GM19043 (cell line): ENCODE data around the gene PRADC1.
A peak's percentile ranks its signal among the peaks of the same experiment; 100 is the strongest.

Experiments
- ATAC-seq: cut with Tn5 transposase; IDR thresholded peaks from one replicate; pipeline ENCODE4 v1.9.1; 2021; ENCODE audit warnings: low read depth; ENCODE audit not compliant: unreplicated experiment

PRADC1 gene

DNA sequence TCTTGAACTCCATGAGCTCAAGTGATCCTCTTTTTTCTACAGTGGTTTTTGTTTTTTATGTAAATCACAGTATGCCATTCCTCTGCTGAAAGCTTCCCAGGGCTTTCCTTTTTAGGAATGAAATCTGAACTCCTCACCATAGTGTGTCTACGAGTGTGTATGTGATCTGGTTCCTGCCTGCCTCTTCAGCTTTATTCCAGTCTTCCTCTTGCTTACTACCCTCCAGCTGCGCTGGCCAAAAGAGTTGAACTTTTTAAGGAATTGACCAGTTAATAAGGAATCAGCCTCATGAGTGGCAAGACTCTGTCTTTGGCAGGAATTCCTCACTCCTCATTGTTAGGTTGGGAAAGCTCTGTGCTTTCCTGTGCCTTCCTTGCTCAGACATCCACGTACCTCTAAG is 5.1 kb upstream of the PRADC1 start:
- ATAC-seq, result no peak

DNA sequence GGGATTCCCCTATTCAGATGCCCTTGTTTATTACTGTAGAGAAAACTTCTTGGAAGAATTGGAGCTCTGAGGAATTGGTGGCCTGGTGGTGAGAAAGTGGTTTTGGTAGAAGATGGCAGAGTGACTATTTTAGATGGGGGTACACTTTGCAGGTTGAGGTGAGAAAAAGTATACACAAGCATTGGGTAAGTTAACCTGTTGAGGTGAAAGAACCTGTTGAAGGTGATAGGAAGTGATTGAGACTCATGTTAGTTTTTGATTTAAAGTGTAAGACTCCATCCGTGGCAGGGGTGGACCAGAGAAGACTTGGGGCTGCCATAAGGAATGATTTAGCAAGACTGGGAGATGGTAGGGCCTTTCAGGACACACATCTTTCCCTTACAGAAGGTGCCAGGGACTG is 4.1 kb upstream of the PRADC1 start:
- no peak for ATAC-seq

DNA sequence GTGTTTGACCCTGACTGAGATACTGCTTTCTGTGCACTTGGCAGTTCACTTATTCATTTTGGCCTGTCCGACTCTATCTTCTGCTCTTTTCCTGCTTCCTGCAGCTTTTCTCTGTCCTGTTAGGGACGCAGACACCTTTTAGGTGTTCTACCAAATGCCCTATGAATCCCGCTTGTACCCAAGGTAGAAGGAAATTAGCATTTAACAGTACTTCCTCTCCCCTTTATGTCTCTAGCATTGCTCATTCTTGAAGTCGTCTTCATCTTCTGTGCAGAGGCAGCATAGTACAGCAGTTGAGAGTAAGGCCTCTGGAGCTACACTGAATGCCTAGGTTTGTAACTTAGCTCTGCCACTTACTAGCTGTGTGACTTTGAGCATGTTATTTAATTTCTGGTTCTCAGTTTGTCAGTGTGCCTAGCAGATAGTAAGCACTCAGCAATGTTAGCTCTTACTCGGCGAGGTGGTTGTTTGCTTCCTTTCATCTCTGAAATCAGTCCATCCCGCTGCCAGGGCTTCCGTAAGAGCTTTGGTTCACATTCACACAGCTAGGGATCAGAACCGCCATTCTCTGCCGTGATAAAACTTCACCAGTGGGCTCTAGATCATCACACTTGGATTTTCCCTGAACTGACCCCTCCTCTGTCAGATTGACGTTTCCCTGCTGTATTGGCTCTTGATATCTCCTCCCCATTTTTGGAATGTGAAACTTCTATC is 2.4 kb upstream of the PRADC1 start:
- ATAC-seq, result no peak

DNA sequence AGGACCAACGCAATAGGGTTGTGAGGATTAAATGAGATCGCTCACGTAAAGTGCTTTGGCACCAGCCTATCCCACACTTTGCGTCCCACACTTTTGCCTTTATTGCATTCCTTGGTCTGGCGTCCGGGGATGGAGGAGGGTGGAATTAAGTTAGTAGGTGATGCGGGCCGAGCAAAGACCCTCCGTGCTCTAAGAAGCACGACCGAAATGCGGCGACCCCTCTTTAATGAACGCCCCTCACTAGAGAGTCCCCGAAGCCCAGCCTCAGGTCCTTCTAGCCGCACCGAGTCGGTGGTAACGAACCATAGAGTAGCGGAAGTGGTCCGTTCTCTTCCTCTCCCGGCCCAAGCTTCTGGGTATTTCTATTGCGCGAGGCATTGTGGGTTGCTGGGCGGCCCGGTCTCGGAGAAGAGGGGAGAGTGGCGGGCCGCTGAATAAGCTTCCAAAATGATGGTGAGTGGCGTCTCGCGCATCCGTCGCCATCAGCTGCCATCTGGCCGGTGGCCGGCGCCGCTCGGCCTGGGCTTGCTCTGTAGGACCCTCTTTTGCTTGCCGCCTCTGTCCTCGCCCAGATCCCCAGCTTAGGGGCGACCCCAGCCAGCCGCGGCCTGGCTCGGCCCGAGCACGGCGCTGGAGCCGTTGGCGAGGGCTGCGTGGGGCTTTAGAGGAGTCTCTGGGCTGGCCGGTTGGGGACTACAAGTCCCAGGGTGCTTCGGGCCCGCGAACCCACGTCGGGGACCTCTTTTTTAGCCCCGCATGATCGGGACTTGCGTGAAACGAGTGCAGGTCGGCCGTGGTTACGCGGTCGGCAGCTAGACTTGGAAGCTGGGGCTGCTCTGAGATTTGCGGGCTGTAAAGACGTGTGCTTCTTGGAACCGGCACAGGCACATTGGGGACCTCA is 1.1 kb upstream of the PRADC1 start, which contains the start of gene CCT7:
CCT7 (plus strand) TSS at position 377 of the 901 bp plus-strand sequence; CDS start at position 448, 71 bp downstream.
- ATAC-seq, result peak; percentile 47

DNA sequence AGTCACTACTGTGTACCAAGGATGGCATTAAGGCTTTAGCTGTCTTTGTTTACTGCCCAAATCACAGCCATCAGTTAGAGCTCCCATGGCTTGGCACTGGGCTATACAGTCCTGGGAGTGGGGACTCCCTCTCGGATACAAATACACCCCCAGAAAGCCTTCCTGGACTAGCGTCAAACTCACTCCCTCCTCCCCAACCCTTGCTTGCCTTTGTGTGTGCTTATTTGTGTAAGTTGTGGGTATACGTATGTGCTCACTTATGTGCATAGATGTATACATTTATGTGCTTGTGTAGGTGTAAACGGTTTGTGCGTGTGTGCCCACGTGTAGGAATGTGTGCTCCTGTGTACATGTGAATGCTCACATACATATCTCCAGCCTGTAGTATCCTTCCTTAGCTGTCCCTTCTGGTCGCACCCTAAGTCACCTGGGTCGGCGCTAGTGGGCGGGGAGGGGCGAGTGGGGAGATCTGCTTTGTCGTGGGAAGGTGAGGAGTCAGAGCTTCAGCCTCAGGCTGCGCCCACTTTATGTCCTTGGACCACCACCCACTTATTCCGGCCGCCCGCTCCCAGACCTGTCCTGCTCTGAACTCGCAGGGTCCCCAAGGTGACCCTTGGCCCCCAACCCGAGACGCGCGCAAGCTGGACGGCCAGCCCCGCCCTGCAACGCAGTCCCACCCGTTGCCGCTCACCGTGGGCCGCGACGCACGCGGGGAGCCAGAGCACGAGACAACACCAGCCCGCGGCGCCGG is 461 bp downstream of the PRADC1 start:
- ATAC-seq, result no peak

DNA sequence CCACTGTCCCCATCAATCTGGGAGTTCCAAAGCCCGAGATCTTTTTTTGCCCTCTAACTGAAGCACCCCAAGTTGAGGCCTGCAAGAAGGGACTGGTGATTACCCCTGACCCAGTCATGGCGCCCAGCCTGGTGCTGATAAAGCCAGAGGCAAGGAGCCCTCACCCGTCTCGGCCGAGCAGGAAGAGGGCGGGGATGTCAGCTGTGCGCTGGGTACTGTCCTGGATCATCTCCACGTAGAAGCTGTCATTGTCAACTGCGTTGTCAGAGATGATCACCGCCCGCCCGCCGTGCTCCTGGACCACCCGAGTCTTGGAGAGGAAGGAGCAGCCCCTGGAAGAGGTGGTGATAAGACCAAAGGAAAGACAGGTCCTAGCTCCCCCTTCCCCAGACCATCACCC is 4.4 kb downstream of the PRADC1 start:
- ATAC-seq, result no peak

DNA sequence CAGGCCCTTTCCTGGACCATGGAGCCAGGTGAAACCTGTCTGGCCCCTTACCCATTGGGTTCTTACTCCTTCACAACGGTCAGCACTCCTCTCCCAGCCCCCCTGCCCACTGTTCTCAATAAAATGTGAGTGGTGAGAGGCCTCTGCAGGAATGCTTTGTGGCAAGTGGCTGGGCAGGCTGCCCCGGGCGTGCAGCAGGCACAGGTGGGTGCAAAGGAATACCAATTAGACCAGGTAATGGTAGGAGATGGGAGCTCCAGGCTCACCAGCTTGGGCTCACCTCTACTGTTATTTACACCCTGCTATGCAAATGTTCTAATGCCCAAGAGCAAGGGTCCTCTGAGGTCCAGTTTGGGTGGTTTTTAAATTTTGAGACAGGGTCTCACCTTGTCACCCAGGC is 6.0 kb downstream of the PRADC1 start:
- no peak for ATAC-seq

DNA sequence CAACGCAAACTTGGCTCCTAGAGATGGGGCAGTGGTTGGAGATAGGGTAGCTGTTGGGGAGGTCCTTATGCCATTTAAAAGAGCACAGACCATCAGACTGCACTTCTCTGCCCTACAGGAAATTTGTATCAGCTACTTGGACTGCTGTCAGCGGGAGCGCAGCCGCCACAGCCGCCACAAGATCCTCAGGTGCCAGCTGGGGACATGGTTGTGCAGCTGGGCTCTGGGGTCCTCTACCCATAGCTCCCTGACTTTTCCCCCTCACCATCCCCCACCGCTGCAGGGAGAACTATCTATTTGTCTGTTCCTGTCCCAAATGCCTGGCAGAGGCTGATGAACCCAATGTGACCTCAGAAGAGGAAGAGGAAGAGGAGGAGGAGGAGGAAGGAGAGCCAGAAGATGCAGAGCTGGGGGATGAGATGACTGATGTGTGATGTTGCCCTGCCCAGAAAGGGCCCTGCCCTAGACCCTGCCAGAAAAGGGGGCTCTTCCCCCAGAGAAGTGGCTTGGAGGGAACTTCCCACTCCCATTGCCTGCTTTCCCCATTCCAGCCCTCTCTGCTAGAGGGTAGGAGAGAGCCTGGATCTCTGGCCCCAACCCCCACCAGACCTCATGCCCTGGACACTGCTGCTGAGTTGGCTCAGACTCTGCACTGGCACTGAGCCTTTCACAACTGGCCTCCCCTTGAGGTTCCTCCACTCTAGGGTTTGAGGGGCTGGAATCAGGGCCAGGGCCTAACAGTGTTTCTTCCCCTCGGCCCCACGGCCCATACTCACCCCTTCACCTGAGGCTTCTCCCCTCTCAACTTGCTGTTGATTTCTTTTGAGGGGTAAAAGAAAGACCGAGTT is 7.3 kb downstream of the PRADC1 start:
- no peak for ATAC-seq

DNA sequence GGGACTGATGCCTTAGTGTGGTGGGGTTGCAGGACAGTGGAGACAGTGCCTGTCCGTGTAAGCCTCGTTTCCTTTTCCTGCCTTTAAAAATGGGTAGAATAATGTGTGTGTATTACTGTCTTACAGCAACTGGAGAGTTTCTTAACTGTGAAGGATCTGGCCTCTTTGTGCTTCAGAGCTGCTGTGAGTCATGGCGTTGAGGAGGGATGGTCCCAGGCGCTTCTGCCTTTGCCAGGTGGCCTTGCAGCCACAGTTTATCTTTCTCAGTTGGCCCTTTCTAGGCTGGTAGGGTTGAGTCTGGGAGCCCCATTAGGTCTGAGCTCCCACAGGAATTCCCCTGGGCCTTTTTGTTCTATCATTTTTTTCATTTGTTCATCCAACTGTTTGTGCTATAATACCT is 9.2 kb downstream of the PRADC1 start:
- no peak for ATAC-seq

DNA sequence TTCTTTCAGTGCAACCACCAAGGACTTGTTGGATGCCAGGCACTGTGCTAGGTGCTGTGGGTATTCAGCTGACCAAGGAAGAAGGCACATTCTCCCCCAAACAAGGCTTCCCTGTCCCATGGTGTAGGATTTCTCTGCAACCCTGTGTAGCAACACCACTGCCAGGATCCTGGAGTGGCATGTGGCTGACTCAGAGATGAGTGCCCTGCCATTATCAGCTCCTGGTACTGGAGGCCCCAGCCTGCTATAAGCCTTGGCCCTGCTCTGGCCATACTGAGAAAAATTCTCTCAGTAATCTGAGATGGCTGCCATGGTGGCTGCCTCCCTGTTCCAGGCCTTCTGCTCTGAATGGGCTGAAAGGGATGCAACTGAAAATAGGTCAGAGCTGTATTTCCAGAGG is 14.7 kb downstream of the PRADC1 start:
- ATAC-seq, result no peak

DNA sequence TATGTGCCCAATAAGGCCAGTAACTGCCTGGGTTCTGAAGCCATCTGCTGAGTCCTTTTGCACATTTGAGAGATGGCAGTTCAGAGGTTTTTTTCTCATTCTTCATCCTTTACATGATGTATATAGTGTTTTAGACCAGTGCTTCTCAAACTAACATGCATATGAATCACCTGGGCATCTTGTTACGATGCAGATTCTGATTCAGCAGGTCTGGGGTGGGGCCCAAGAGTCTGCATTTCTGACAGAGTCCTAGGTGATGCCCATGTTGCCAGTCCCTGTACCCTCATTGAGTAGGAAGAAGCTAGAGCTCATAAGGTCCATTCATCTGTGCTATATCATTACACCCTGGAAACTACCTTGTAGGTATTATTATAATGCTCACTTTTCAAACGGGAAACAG is 15.2 kb downstream of the PRADC1 start:
- ATAC-seq, result no peak

DNA sequence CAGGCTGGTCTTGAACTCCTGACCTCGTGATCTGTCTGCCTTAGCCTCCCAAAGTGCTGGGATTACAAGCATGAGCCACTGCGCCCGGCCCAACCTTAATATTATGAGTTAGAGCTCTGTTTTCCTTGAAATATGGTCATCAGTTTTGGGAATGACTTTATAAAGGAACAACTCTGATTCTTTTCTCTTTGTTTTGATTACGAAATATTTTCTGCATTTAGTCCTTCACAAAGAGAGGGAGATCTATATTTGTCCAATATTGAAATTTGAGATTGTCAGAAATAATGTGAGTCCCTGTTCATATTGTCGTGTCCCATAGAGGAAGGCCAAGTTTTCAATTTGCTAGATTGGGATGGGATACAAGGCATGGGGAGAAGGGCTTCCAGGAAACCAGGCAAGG is 15.9 kb downstream of the PRADC1 start:
- no peak for ATAC-seq

DNA sequence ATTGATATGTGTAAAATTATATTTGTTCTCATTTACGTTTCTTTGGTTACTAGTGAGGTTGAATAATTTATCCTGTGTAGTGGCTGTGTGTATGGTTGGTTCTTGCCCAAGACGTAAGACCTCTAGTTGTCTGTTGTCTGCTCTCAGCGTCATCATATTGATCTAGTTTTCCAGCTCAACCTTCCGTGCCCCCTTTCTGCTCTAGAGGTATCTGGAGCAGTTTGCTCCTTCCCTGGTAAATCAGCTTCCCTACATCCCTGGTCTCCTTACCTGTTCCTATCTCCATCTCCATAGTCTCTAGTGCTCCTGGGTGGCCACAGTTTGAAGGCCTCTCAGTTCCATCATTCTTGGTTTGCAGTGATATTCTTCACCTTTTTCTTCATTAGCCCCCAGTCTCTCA is 17.8 kb downstream of the PRADC1 start:
- no peak for ATAC-seq

DNA sequence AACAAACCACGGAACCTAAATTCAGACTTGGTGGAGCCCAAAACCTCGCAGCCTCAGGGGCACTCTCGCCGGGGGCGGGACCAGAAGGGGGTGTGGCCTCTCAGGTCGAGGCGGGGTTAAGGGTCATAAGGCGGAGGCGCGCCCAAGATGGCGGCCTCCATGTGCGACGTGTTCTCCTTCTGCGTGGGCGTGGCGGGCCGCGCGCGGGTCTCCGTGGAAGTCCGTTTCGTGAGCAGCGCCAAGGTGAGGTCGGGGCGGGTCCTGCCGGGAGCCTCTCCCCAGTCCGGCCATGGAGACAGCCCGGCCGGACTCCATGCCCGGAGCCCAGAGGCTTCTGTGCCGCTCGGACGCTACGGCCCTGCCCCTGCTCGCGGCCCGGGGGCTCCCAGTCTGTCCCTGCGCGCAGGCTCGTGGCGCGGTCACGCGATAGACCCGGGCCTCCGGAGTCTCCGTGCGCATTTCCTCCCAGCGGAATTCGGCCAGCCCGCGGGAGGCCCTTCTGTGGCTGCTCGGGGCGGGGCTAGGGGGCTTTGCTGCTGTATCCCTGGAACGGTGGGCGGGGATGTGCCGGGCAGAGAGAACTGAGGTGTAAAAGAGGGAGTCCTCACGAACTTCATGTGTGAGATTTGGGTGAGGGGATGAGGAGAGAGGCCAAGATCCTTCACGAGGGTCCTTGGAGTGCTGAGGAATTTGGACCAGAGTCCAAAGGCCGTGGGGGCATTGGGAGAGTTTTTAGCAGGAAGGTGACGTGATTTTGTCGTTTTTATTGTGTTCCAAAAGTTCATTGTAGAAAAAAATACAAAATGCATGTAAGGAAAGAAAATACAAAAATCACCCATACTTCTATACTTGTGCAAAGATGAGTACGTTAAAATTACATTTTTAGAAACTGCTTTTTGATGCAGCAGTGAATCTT is 18.7 kb downstream of the PRADC1 start, which contains the start of gene SMYD5:
SMYD5 (plus strand) TSS at position 126 of the 916 bp plus-strand sequence; CDS start at position 148, 22 bp downstream.
- ATAC-seq, result peak; percentile 90

DNA sequence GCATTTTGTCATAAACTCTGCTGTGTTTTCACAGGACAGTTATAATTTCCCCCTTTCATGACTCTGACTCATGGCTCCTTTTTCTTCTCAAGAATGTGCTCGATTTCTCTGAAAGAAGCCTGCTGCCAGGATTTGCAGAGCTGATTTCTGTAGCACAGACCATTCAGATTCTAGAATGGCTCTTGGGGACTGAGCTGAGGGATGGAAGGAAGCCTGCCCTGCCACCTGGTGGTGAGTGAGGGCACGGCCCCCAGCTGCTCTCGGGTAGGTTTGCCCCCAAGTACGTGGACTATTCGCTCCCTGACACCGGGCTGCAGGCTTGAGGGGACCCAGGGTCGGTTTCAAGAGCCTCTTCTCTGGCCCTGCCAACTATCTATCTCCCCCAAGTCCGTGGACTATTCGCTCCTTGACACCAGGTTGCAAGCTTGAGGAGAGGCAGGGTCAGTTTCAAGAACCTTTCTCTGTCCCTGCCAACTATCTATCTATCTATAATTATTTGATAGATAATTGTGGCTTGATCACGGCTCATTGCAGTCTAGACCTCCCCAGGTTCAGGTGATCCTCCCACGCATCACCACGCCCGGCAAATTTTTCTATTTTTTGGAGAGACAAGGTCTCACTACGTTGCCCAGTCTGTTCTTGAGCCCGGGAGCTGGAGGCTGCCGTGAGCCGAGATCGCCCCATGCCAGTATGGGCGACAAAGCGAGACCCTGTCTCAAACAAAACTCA is 20.4 kb downstream of the PRADC1 start:
- ATAC-seq, result peak; percentile 75

DNA sequence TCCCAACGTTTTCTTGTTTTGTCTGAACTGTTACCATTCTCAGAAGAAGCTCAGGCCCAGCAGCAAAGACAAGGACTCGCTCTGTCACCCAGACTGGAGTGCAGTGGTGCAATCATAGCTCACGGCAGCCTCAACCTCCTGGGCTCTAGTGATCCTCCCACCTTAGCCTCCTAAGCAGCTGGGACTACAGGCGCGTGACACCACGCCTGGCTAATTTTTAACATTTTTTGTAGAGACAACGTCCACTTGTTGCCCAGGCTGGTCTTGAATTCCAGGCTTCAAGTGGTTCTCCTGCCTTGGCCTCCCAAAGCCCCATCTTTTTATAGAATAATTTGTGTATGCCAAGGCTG is 21.0 kb downstream of the PRADC1 start:
- ATAC-seq, result no peak

DNA sequence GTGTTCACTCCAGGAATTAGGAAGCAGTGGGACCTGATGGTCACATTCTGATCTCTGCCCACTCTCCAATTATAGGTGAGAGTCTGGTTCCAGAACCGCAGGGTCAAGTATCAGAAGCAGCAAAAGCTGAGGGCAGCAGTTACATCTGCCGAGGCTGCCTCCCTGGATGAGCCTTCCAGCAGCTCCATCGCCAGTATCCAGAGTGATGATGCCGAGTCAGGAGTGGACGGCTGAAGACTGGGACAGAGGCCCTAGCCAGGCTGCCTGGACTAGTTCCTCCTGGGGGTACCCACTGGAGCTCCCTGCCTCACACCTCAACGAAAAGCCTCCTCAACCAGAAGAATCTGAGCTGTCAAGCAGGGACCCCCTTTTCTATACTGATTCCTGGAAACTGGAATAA is 22.3 kb downstream of the PRADC1 start:
- ATAC-seq, result no peak

DNA sequence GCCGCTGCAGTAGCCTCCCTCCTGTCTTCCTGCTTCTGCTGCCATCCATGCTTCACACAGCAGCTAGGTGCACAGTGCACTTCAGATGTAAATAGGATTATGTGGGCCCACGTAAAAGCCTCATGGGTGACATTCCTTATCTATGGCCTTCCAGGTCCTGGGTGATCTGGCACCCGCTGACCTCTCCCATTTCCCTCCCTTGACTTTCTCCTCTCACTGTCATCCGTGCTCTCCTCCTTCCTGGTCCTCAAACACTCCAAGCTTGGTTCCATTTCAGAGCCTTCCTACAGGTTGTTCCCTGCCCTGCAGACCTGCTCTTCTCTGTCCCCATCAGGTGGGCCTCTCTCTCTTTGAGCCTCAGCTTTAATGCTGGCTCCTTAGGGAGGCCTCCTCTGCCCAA is 23.0 kb downstream of the PRADC1 start:
- no peak for ATAC-seq

DNA sequence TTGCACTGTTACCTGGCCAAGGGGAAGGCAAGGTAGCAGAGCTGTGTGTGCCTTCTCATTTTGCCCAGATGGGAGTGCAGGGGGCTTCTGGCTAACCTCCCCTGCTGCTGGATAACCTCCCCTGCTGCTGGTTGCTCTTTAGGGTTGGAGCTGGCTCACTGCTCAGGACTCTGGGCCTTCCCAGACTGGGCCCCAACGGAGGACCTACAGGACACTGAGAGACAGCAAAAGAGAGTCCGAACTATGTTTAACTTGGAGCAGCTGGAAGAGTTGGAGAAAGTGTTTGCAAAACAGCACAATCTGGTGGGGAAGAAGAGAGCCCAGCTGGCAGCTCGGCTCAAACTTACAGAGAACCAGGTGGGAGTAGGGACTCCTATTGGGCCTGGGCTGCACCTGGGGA is 24.8 kb downstream of the PRADC1 start:
- ATAC-seq, result no peak
